GM12892 (cell line): Measurements from ENCODE around the gene PDPK1.
"Not testable (repeated sequence)": the region's sequence is repeated elsewhere in the genome, so short reads cannot be mapped to it uniquely, and the experiment has no call there.

ENCODE experiments used
- POLR2A ChIP-seq: IDR thresholded peaks from 2 replicates; pipeline ENCODE4 v1.6.1; 2011; ENCODE audit warnings: low read depth, low read length, control low read depth
- POLR2AphosphoS5 ChIP-seq: IDR thresholded peaks from 2 replicates; pipeline ENCODE4 v1.6.1; 2011; ENCODE audit warnings: low read depth, low read length, control low read depth
- TAF1 ChIP-seq: IDR thresholded peaks from 2 replicates; pipeline ENCODE4 v1.6.1; 2011; ENCODE audit warnings: low read depth, mild to moderate bottlenecking, control low read depth, low read length, borderline replicate concordance

DNA sequence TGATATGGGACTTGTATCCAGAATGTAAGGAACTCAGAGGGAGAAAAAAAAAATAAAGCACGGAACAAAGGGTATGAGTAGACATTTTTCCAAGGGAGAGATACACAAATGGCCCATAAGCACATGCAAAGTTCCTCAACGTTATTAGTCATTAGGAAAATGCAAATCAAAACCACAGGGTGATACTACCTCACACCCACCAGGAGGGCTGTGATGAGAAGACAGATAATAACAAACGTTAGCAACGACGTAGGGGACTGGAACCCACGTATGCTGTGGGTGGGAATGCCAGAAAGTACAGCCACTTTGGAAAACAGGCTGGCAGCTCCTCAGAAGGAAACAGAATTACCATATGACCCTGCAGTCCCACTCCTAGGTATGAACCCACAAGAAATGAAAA is 34.9 kb downstream of the PDPK1 start:
- TF ChIP-seq TAF1, POLR2A, POLR2AphosphoS5: not testable (repeated sequence)
